Smooth muscle cell (in vitro differentiated cells): ENCODE results near the gene KIF1B. TPM values are rescaled to one million over a fixed set of nuclear protein-coding genes. Genes with fewer than 3 reads are reported as not detected.

Experiments used
- DNase-seq: peaks from one replicate; lab custom pipeline; 2025; ENCODE audit not compliant: unreplicated experiment; lab: John Stamatoyannopoulos, UW
- H2AFZ ChIP-seq: fragments of 200-600 bp; sonication (generic); 2 replicates; pipeline ENCODE4 v1.6.0; 2016; ENCODE audit warnings: antibody characterized with exemption, low read depth, mild to moderate bottlenecking
- H3F3A ChIP-seq: fragments of 200-600 bp; sonication (generic); 2 replicates; pipeline ENCODE4 v1.6.0; 2017; ENCODE audit warnings: antibody characterized with exemption, low read depth
- H3K27ac ChIP-seq: fragments of 200-600 bp; sonication (generic); 2 replicates; pipeline ENCODE4 v1.5.1; 2016; ENCODE audit warnings: low read depth, mild to moderate bottlenecking
- H3K27me3 ChIP-seq: fragments of 200-600 bp; sonication (generic); 2 replicates; pipeline ENCODE4 v1.6.1; 2016; ENCODE audit warnings: low read depth, mild to moderate bottlenecking
- H3K36me3 ChIP-seq: fragments of 200-600 bp; sonication (generic); 2 replicates; pipeline ENCODE4 v1.5.1; 2016; ENCODE audit warnings: low read depth
- H3K4me1 ChIP-seq: fragments of 200-600 bp; sonication (generic); 2 replicates; pipeline ENCODE4 v1.5.1; 2016; ENCODE audit warnings: low read depth
- H3K4me2 ChIP-seq: fragments of 200-600 bp; sonication (generic); 2 replicates; pipeline ENCODE4 v1.6.0; 2016; ENCODE audit warnings: mild to moderate bottlenecking
- H3K4me3 ChIP-seq: fragments of 200-600 bp; sonication (generic); 2 replicates; pipeline ENCODE4 v1.5.1; 2016; ENCODE audit warnings: mild to moderate bottlenecking
- H3K79me2 ChIP-seq: fragments of 200-600 bp; sonication (generic); 2 replicates; pipeline ENCODE4 v1.6.0; 2016; ENCODE audit warnings: low read depth, mild to moderate bottlenecking
- H3K9ac ChIP-seq: fragments of 200-600 bp; sonication (generic); 2 replicates; pipeline ENCODE4 v1.6.0; 2016; ENCODE audit warnings: low read depth
- H3K9me3 ChIP-seq: fragments of 200-600 bp; sonication (generic); replicated peaks from 2 replicates; pipeline ENCODE4 v1.5.1; 2016; ENCODE audit warnings: low read depth
- H4K20me1 ChIP-seq: fragments of 200-600 bp; sonication (generic); 2 replicates; pipeline ENCODE4 v1.6.0; 2016; ENCODE audit warnings: low read depth
- WGBS: methylation state at CpG from one replicate; pipeline ENCODE4 v1.1.7; 2016; ENCODE audit warnings: low lambda C conversion rate; 5-methylcytosine and 5-hydroxymethylcytosine counted together
- polyA plus RNA-seq: library from polyadenylated mRNA; unstranded; fragments of >200 nt; fragmentation: Nextera tagmentation; extraction: Ambion mirVana; gene quantifications from 2 replicates; pipeline ENCODE4 v1.2.1, GENCODE V29; 2016
- total RNA-seq: library from RNA; depleted of rRNA; stranded (reverse); fragments of >200 nt; gene quantifications from 2 replicates; pipeline ENCODE4 v1.2.3, GENCODE V29; 2014
- TF ChIP-seq, protein P1 (sequence below): fragments of 200-600 bp; sonication (generic); IDR thresholded peaks from 2 replicates; pipeline ENCODE4 v1.5.1; 2017; ENCODE audit warnings: borderline replicate concordance, mild to moderate bottlenecking, antibody characterized with exemption; ENCODE audit not compliant: insufficient read depth, poor library complexity, severe bottlenecking

KIF1B gene
- total and polyA plus RNA-seq, 2 experiments from 2014 or later: 9.1 to 29.6 TPM

DNA sequence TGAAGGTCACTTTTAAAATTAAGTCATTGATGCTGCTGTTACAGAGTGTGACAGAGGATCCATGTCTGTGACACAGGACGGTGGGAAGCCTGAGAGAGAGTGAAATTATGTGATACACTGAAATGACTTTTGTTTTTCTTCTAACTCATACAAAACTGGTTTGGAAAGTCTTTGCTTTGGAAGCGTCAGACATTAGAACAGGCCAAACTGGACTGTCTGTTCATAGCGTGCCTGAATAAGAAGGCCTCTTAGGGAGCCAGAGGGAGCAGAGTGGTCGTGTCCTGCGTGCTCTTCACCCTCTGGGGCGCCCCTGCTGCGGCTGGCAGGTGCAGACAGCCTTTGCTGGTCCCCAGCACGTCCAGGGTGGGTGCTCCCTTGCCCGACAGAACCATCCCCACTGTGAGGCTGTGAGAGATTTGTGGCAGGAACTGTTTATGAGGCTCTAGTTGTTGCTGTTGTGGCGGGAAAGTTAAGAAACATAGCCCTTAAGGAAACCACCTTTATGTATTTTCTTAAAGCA is 168.8 kb downstream of the KIF1B start:
- TF ChIP-seq, protein P1, sequence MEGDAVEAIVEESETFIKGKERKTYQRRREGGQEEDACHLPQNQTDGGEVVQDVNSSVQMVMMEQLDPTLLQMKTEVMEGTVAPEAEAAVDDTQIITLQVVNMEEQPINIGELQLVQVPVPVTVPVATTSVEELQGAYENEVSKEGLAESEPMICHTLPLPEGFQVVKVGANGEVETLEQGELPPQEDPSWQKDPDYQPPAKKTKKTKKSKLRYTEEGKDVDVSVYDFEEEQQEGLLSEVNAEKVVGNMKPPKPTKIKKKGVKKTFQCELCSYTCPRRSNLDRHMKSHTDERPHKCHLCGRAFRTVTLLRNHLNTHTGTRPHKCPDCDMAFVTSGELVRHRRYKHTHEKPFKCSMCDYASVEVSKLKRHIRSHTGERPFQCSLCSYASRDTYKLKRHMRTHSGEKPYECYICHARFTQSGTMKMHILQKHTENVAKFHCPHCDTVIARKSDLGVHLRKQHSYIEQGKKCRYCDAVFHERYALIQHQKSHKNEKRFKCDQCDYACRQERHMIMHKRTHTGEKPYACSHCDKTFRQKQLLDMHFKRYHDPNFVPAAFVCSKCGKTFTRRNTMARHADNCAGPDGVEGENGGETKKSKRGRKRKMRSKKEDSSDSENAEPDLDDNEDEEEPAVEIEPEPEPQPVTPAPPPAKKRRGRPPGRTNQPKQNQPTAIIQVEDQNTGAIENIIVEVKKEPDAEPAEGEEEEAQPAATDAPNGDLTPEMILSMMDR: no peak
- no peak overlapping the region for H3K4me3 ChIP-seq
- no peak for DNase-seq
- no peaks in the 10 kb centered on the region for H3K9me3 ChIP-seq
- no peaks in the 10 kb centered on the region for H4K20me1 ChIP-seq
- no peaks in the 10 kb centered on the region for H3K36me3 ChIP-seq
- H3K9ac ChIP-seq: no peak overlapping the region
- no peaks in the 10 kb centered on the region for H3K79me2 ChIP-seq
- peak overlapping the region; percentile 68 for H3K27ac ChIP-seq
- H3K4me1 ChIP-seq: no peaks in the 10 kb centered on the region
- H3K4me2 ChIP-seq: no peak overlapping the region
- peaks cover 11% of the 10 kb centered on the region for H3F3A ChIP-seq
- WGBS: 93% methylated on average over 10 of the region's 10 CpGs
- H2AFZ ChIP-seq: no peak overlapping the region
- H3K27me3 ChIP-seq: no peaks in the 10 kb centered on the region

DNA sequence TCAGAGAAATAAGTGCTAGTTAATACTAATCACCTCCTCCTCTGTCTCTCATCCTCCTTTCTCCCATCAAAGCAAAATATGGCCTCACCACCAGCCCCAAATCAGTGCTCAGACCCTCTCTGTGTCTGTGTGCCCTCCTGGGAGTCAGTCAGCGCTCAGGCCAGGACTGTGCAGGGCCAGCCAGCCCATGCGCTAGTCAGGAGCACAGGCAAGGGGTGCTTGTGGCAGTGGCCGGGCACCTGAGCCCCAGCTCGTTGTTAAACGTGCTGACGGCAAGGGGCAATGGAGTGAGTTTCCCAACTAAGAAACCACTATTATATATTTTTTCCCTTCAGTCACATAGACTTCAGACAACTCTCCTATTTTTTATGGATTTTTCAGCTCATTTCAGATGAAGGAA is 169.3 kb downstream of the KIF1B start:
- Histone ChIP-seq H3K9me3 (no peaks in the 10 kb centered on the region), H3K9ac (no peak overlapping the region), H3K4me1 (no peaks in the 10 kb centered on the region), H3F3A (peaks cover 11% of the 10 kb centered on the region), H4K20me1 (no peaks in the 10 kb centered on the region), H3K36me3 (no peaks in the 10 kb centered on the region), H2AFZ (no peak overlapping the region), H3K4me3 (no peak overlapping the region), H3K79me2 (no peaks in the 10 kb centered on the region), H3K27me3 (no peaks in the 10 kb centered on the region), H3K4me2 (no peak overlapping the region), H3K27ac (no peak overlapping the region)
- TF ChIP-seq, protein P1: no peak
- WGBS: 98% methylated on average over 6 of the region's 6 CpGs
- DNase-seq: no peak

- TF ChIP-seq, protein P1: no peak
- no peaks in the 10 kb centered on the region for H3K36me3 ChIP-seq
- H3K9me3 ChIP-seq: no peaks in the 10 kb centered on the region
- WGBS: 73% methylated on average over 5 of the region's 5 CpGs
- no peaks in the 10 kb centered on the region for H4K20me1 ChIP-seq
- no peak overlapping the region for H3K4me2 ChIP-seq
- H3F3A ChIP-seq: peaks cover 11% of the 10 kb centered on the region
- peak overlapping the region; percentile 56 for H3K27ac ChIP-seq
- H3K79me2 ChIP-seq: no peaks in the 10 kb centered on the region
- H3K27me3 ChIP-seq: no peaks in the 10 kb centered on the region
- H3K4me3 ChIP-seq: no peak overlapping the region
- H3K9ac ChIP-seq: no peak overlapping the region
- DNase-seq: no peak
- H3K4me1 ChIP-seq: no peaks in the 10 kb centered on the region
- H2AFZ ChIP-seq: no peak overlapping the region
Measured at GRCh38 chr1:10380594-10381275, 170.4 kb downstream of the KIF1B start.

GRCh38 chr1:10383630-10384029 is 173.3 kb downstream of the KIF1B start:
- Histone ChIP-seq H3K9ac (no peak overlapping the region), H3K27me3 (no peaks in the 10 kb centered on the region), H3K9me3 (no peaks in the 10 kb centered on the region), H3K27ac (no peak overlapping the region), H3K4me1 (peaks cover 13% of the 10 kb centered on the region), H2AFZ (no peak overlapping the region), H3K4me3 (no peak overlapping the region), H3K4me2 (no peak overlapping the region), H4K20me1 (no peaks in the 10 kb centered on the region), H3K79me2 (no peaks in the 10 kb centered on the region), H3F3A (peaks cover 12% of the 10 kb centered on the region), H3K36me3 (no peaks in the 10 kb centered on the region)
- DNase-seq: no peak
- WGBS: 87% methylated on average over 4 of the region's 4 CpGs
- TF ChIP-seq, protein P1: no peak
